GM18505 (cell line): Measurements from ENCODE around the gene MMP24OS.

ENCODE experiments used
- ATAC-seq: cut with Tn5 transposase; IDR thresholded peaks from one replicate; pipeline ENCODE4 v1.9.1; 2021; ENCODE audit not compliant: unreplicated experiment
- POLR2A ChIP-seq: IDR thresholded peaks from 4 replicates; pipeline ENCODE4 v1.6.1; 2011; ENCODE audit warnings: borderline replicate concordance; ENCODE audit not compliant: insufficient read depth, insufficient read length; ENCODE audit errors: extremely low read depth

MMP24OS gene

DNA sequence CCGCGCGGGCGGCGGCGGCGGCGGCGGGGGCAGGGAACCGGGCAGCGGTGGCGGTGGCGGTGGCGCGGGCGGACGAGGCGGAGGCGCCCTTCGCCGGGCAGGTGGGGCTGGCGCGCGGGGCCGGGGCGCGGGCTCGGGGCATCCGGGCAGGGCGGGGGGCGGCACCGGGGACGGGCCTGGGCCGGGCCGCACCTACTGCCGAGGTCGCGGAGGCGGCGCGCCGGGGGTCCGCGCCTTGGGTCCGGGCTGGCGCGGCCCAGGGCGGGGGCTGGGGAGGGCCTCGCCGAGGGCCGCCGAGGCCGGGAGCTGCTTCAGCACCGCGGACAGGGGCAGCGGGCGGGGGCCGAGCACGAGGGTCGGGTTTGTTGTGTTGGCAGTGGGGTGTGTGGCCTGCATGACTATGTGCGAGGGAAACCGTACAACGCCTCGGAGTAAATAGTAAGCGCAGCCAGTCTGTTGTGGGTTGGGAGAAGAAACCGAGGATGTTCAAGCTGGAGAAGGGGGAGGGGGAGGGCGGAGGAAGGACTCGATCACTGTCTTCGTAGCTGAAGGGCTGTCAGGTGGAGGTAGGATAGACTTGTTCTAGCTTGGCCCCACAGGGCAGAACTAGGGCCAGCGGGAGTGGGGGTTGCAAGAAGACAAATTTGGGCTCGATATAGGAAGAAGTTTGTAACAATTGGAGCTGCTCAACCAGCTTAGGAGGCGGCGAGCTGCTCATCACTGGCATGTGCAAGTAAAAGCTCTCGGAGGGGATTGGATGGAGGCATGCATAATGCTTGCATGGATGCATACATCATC is 50.8 kb downstream of the MMP24OS start:
- no peak for TF ChIP-seq POLR2A
- no peak for ATAC-seq
